Pancreas (tissue), 10 donors: ENCODE data around the gene CEMIP2. TPM values are rescaled to one million over a fixed set of nuclear protein-coding genes. Genes with fewer than 3 reads are reported as not detected.
"Not testable (repeated sequence)": the region's sequence is repeated elsewhere in the genome, so short reads cannot be mapped to it uniquely, and the experiment has no call there.

Experiments used
- ATAC-seq, 4 donors: fragments of 200-7000 bp; cut with Tn5 transposase; one replicate each; pipeline versions ENCODE4 v1.8.0 to v1.9.1; 2020; ENCODE audit warnings: mild to moderate bottlenecking in 4 of 4, moderate library complexity in 4 of 4
- DNase-seq, 6 donors: peaks; one replicate each; pipeline ENCODE4 v3.0.0-alpha.2; 2020
- FAIRE-seq: peaks from 2 replicates; lab custom pipeline; 2012; peaks lifted over from hg19 to GRCh38; lab: Jason Lieb, UNC
- H3K27ac ChIP-seq, 4 donors: fragments of 200-600 bp; sonication (generic); 1 replicate in 3 of 4; 2 replicates in 1 of 4; pipeline versions ENCODE4 v1.5.0 to v1.8.0; 2020
- H3K27me3 ChIP-seq, 4 donors: fragments of 200-600 bp; one replicate each; pipeline ENCODE4 v1.8.0; 2021
- H3K36me3 ChIP-seq, 3 donors: fragments of 200-600 bp; sonication (generic) in 1 of 3; one replicate each; pipeline versions ENCODE4 v1.5.0 to v1.8.0; 2020 to 2021
- H3K4me1 ChIP-seq, 3 donors: fragments of 200-600 bp; one replicate each; pipeline ENCODE4 v1.8.0; 2021
- H3K4me3 ChIP-seq, 4 donors: fragments of 200-600 bp; sonication (generic) in 2 of 4; one replicate each; pipeline versions ENCODE4 v1.5.0 to v1.8.0; 2020 to 2021
- H3K9me3 ChIP-seq, 4 donors: fragments of 200-600 bp; one replicate each; pipeline ENCODE4 v1.8.0; 2021
- CTCF ChIP-seq, 4 donors: fragments of 200-600 bp; sonication (generic) in 3 of 4; IDR thresholded peaks; one replicate each; pipeline versions ENCODE4 v1.5.0 to v1.8.0; 2021; ENCODE audit warnings: antibody characterized with exemption in 4 of 4
- WGBS, 2 donors: extraction: QIAGEN DNeasy Blood & Tissue Kit; methylation state at CpG; one replicate each; pipeline ENCODE4 v1.1.7; 2013; 5-methylcytosine and 5-hydroxymethylcytosine counted together
- intact Hi-C, 3 donors: fragments of 100-400 bp; cut with DNase I; formaldehyde crosslinking; loops; one replicate each; pipeline versions ENCODE4 v1.11.1 to v1.14.2; 2022
- polyA plus RNA-seq, 2 donors: library from polyadenylated mRNA; stranded (reverse); fragments of 200-250 nt; gene quantifications; one replicate each; pipeline ENCODE4 v1.2.3, GENCODE V29; 2013
- total RNA-seq, 6 donors: library from RNA; stranded (reverse); fragmentation: NEBNext Ultra II Directional in 4 of 6; extraction: Animal tissue kit (Norgen Biotek cat#: 25700) in 4 of 6; gene quantifications; one replicate each; pipeline versions ENCODE4 v1.2.1 to v1.2.4, GENCODE V29; 2021 to 2023
- donor health status: healthy with polysubstance abuse.
- donor health status: DM: no; HTN: no; CAD: no; lungs with moderate emphysema.
- donor health status: DM: no; HTN: no; CAD: no.
- donor health status: control.
- donor health status: control.
- donor health status: Bipolar disorder and iron deficiency.
- donor health status: DM: yes; HTN: yes; CAD: no.
- donor health status: DM: no; HTN: no; CAD: no.
- donor health status: DM: no; HTN: no; CAD: no.
- donor health status: DM: yes; HTN: yes; CAD: no.

Gene CEMIP2
- total and polyA plus RNA-seq, 8 donors: 14.3 to 42.1 (median 23.3) TPM

- ATAC-seq (peak; percentile 43 to 72 (median 62)), FAIRE-seq (no peak), DNase-seq (peak in 2 of 6 donors; percentile 13 to 29)
- no peak overlapping the region for H3K27ac ChIP-seq
- intact Hi-C loops: no loop called here
- no peak for TF ChIP-seq CTCF (IDR thresholded peaks at IDR 0.05)
- 45 to 51% methylated on average over 1 of the region's 1 CpG for WGBS, 2 donors
- H3K27me3 ChIP-seq: no peaks in the 10 kb centered on the region
- no peaks in the 10 kb centered on the region for H3K4me1 ChIP-seq
- H3K9me3 ChIP-seq: no peaks in the 10 kb centered on the region
- peaks cover 0 to 35% (median 5%) of the 10 kb centered on the region in 3 donors for H3K36me3 ChIP-seq
- H3K4me3 ChIP-seq: no peak overlapping the region
These were observed 76.0 kb downstream of the CEMIP2 start for GRCh38 chr9:71692337-71692736.

- H3K27ac ChIP-seq, FAIRE-seq, H3K4me3 ChIP-seq, intact Hi-C loops, DNase-seq, H3K9me3 ChIP-seq, H3K4me1 ChIP-seq, H3K27me3 ChIP-seq, ATAC-seq: not testable (repeated sequence)
- H3K36me3 ChIP-seq: peaks cover 0 to 29% (median 0%) of the 10 kb centered on the region in 3 donors
These were observed 76.7 kb downstream of the CEMIP2 start for GRCh38 chr9:71691576-71691975.

- DNase-seq (no peak), FAIRE-seq (no peak), ATAC-seq (no peak)
- Histone ChIP-seq H3K27me3 (no peaks in the 10 kb centered on the region), H3K4me1 (no peaks in the 10 kb centered on the region), H3K9me3 (no peaks in the 10 kb centered on the region), H3K4me3 (no peak overlapping the region), H3K27ac (no peak overlapping the region), H3K36me3 (peaks cover 0 to 29% (median 0%) of the 10 kb centered on the region in 3 donors)
- intact Hi-C loops: no loop called here
- TF ChIP-seq CTCF (IDR thresholded peaks at IDR 0.05): no peak
- WGBS, 2 donors: 91 to 92% methylated on average over 6 of the region's 6 CpGs
These were observed 77.5 kb downstream of the CEMIP2 start for GRCh38 chr9:71690689-71691435.

- H3K4me1 ChIP-seq: no peaks in the 10 kb centered on the region
- no peaks in the 10 kb centered on the region for H3K27me3 ChIP-seq
- H3K36me3 ChIP-seq: peaks cover 0 to 26% (median 0%) of the 10 kb centered on the region in 3 donors
- DNase-seq (no peak), ATAC-seq (no peak), FAIRE-seq (no peak)
- H3K27ac ChIP-seq: no peak overlapping the region
- TF ChIP-seq CTCF (IDR thresholded peaks at IDR 0.05): no peak
- intact Hi-C loops: no loop called here
- whole genome bisulfite sequencing, 2 donors: 90 to 96% methylated on average over 10 of the region's 10 CpGs
- H3K9me3 ChIP-seq: no peaks in the 10 kb centered on the region
- H3K4me3 ChIP-seq: no peak overlapping the region
These were observed 78.1 kb downstream of the CEMIP2 start for GRCh38 chr9:71690063-71690688.

GRCh38 chr9:71687676-71688075, 80.6 kb downstream of the CEMIP2 start:
- Histone ChIP-seq H3K9me3 (no peaks in the 10 kb centered on the region), H3K27me3 (no peaks in the 10 kb centered on the region), H3K4me1 (no peaks in the 10 kb centered on the region), H3K4me3 (no peak overlapping the region), H3K36me3 (peaks cover 0 to 11% (median 0%) of the 10 kb centered on the region in 3 donors), H3K27ac (no peak overlapping the region)
- no peak for TF ChIP-seq CTCF (IDR thresholded peaks at IDR 0.05)
- no peak for DNase-seq
- WGBS, 2 donors: 73 to 95% methylated on average over 1 of the region's 1 CpG
- no peak for ATAC-seq
- intact Hi-C loops: no loop called here
- no peak for FAIRE-seq
